Measurements from ENCODE around the gene PDZD2. TPM values are rescaled to one million over a fixed set of nuclear protein-coding genes. Genes with fewer than 3 reads are reported as not detected.

Gene PDZD2
- total RNA-seq, 1 experiment from 2014 or later = 2.1 TPM

- no peaks in the 10 kb centered on the region for H3K36me3 ChIP-seq (replicated peaks; ENCODE audit: control insufficient read depth, insufficient read depth, low read length)
- no peak for DNase-seq
- no peak overlapping the region for H3K4me3 ChIP-seq (ENCODE audit: insufficient read depth, low read depth, low read length)
- no peaks in the 10 kb centered on the region for H3K27me3 ChIP-seq (ENCODE audit: control insufficient read depth, insufficient read depth, low read length)
These were observed 205.9 kb downstream of the PDZD2 start for GRCh38 chr5:31844622-31845345.

- Histone ChIP-seq H3K4me3 (ENCODE audit: insufficient read depth, low read depth, low read length) (no peak overlapping the region), H3K36me3 (replicated peaks; ENCODE audit: control insufficient read depth, insufficient read depth, low read length) (no peaks in the 10 kb centered on the region), H3K27me3 (ENCODE audit: control insufficient read depth, insufficient read depth, low read length) (no peaks in the 10 kb centered on the region)
- DNase-seq = no peak
These were observed 206.4 kb downstream of the PDZD2 start for GRCh38 chr5:31845361-31845760.

GRCh38 chr5:31846934-31847333, 208.0 kb downstream of the PDZD2 start:
- H3K27me3 ChIP-seq (ENCODE audit: control insufficient read depth, insufficient read depth, low read length) = no peaks in the 10 kb centered on the region
- no peaks in the 10 kb centered on the region for H3K36me3 ChIP-seq (replicated peaks; ENCODE audit: control insufficient read depth, insufficient read depth, low read length)
- no peak overlapping the region for H3K4me3 ChIP-seq (ENCODE audit: insufficient read depth, low read depth, low read length)
- DNase-seq = no peak

- Histone ChIP-seq H3K27me3 (ENCODE audit: control insufficient read depth, insufficient read depth, low read length) (no peaks in the 10 kb centered on the region), H3K36me3 (replicated peaks; ENCODE audit: control insufficient read depth, insufficient read depth, low read length) (no peaks in the 10 kb centered on the region), H3K4me3 (ENCODE audit: insufficient read depth, low read depth, low read length) (no peak overlapping the region)
- no peak for DNase-seq
These were observed 208.4 kb downstream of the PDZD2 start for GRCh38 chr5:31847354-31847753.

- no peak for DNase-seq
- Histone ChIP-seq H3K27me3 (ENCODE audit: control insufficient read depth, insufficient read depth, low read length) (no peaks in the 10 kb centered on the region), H3K36me3 (replicated peaks; ENCODE audit: control insufficient read depth, insufficient read depth, low read length) (no peaks in the 10 kb centered on the region), H3K4me3 (ENCODE audit: insufficient read depth, low read depth, low read length) (no peak overlapping the region)
These were observed 212.2 kb downstream of the PDZD2 start for GRCh38 chr5:31850981-31851689.

- no peak overlapping the region for H3K4me3 ChIP-seq (ENCODE audit: insufficient read depth, low read depth, low read length)
- no peaks in the 10 kb centered on the region for H3K27me3 ChIP-seq (ENCODE audit: control insufficient read depth, insufficient read depth, low read length)
- DNase-seq = no peak
- H3K36me3 ChIP-seq (replicated peaks; ENCODE audit: control insufficient read depth, insufficient read depth, low read length) = peaks cover 3% of the 10 kb centered on the region; the same call in 1 of the 2 replicates
These were observed 214.6 kb downstream of the PDZD2 start for GRCh38 chr5:31853398-31854135.

DNA sequence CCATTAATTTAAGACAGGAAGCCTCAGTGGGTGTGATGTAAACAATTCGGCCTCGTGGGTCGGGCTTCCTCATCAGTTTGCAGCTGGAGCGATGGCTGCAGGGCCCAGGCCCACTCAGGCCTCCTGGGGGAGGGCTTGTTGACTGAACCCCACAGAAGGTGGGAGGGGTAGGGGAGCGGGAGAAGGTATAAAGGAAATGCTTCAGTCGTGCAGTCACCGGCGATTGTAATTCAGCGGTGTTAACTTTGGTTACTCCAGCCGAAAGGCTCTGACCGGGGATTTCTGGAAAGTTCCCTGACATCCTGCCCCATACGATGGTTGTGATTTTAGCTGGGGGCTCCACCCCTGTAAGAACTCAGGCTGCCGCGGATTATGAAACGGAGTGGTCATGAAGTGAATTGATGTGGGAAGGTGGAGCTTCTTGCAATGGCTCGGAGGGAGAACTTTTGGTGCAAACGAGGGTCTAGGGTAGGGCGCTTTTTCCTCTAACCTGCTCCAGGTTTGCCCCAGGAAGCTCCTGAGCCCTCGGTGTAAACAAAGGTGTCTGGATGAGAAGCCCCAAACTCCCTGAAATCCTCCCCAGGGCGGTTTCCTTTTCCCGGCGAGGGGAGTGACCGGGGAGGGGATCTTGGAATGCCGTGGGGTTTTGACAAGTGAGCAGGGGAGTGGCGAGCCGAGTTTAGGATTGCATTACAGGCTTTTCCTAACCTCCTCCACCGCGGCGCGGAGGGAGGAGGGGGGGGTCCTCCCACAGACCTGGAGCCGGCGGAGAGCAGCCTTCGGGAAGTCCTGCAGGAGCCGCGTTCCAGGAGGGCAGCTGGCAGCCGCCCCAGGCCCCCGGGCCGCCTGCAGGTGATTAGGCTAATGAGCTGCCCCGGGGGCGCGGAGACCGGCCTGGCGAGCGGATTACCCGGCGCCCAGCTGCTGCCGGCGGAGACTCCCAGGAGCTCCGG, 215.5 kb downstream of the PDZD2 start:
- DNase-seq = peak; percentile 84
- Histone ChIP-seq H3K4me3 (ENCODE audit: insufficient read depth, low read depth, low read length) (peak overlapping the region; percentile 61), H3K27me3 (ENCODE audit: control insufficient read depth, insufficient read depth, low read length) (no peaks in the 10 kb centered on the region), H3K36me3 (replicated peaks; ENCODE audit: control insufficient read depth, insufficient read depth, low read length) (peaks cover 3% of the 10 kb centered on the region; the same call in 1 of the 2 replicates)

- peak; percentile 69 for DNase-seq
- no peaks in the 10 kb centered on the region for H3K27me3 ChIP-seq (ENCODE audit: control insufficient read depth, insufficient read depth, low read length)
- H3K36me3 ChIP-seq (replicated peaks; ENCODE audit: control insufficient read depth, insufficient read depth, low read length) = peaks cover 3% of the 10 kb centered on the region; the same call in 1 of the 2 replicates
- H3K4me3 ChIP-seq (ENCODE audit: insufficient read depth, low read depth, low read length) = peak overlapping the region; percentile 61
These were observed 216.5 kb downstream of the PDZD2 start for GRCh38 chr5:31855134-31856040.

DNA sequence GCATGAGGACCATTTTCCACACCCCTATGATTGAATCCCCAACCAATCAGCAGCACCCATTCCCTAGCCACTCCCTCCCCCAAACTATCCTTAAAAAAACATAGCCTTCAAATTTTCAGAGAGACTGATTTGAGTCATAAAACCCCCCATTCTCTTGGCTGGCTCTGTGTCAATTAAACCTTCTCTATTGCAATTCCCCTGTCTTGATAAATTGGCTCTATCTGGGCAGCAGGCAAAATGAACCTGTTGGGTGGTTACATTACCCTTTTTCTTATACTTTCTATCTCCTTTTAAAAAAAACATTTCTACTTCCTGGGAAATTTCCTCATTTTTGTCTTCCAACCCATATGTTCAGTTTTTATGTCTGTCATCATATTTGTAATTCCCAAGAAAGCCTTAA, 220.2 kb downstream of the PDZD2 start:
- H3K36me3 ChIP-seq (replicated peaks; ENCODE audit: control insufficient read depth, insufficient read depth, low read length) = peaks cover 3% of the 10 kb centered on the region; the same call in 1 of the 2 replicates
- no peak overlapping the region for H3K4me3 ChIP-seq (ENCODE audit: insufficient read depth, low read depth, low read length)
- H3K27me3 ChIP-seq (ENCODE audit: control insufficient read depth, insufficient read depth, low read length) = no peaks in the 10 kb centered on the region
- no peak for DNase-seq

DNA sequence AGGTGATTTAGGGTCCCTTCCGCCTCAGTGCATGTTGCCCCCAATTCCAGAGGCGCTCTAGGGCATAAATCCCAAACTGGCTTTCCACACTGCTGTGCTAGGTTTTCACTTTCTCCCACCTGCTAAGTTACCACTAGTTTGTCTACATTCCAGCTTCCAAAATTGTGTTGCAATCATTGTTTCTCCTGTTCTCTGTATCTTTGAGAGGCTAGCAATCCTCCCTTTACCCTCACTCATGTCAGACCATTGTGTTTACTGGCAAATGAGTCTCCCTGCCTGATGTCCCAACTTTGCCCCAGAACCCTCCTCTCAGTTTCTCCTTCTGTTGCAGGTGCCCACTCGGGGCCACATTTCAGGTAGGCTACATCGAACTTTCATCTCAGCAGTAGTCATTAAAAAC, 221.3 kb downstream of the PDZD2 start:
- no peaks in the 10 kb centered on the region for H3K27me3 ChIP-seq (ENCODE audit: control insufficient read depth, insufficient read depth, low read length)
- H3K4me3 ChIP-seq (ENCODE audit: insufficient read depth, low read depth, low read length) = no peak overlapping the region
- no peak for DNase-seq
- H3K36me3 ChIP-seq (replicated peaks; ENCODE audit: control insufficient read depth, insufficient read depth, low read length) = peaks cover 3% of the 10 kb centered on the region; the same call in 1 of the 2 replicates

DNA sequence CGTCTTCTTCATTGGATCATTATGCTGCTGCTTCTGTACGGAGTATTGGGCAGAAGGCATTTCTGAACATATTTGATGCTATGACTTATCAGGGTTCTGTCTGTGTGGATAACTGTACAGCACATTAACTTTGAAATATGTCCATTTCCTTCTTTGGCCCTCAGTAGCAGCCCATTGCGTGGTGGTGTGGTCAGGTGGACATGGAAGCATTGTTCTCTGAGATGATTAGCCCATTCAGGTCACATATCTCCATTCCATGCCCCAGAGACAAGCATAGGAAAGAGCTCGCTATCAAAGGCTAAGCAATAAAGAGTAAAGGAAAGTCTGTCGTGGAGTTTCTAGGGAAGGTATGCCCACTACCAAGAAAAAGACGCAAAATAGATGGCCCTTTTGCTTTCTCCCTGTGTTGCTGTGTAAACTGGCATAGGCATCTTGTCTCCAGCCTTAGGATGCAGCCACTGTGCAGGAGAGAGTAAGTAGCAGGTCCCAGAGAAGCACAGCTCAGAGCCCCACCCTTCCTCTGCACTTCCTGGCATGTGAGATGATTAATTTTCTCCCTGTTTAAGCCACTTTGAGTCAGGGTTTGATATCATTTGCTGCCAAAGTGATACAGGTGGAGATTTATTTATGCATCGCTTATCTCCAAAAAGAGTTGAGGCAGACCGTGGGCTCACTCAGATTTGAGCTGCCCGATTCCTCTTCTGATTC, 221.9 kb downstream of the PDZD2 start:
- no peaks in the 10 kb centered on the region for H3K27me3 ChIP-seq (ENCODE audit: control insufficient read depth, insufficient read depth, low read length)
- peaks cover 3% of the 10 kb centered on the region; the same call in 1 of the 2 replicates for H3K36me3 ChIP-seq (replicated peaks; ENCODE audit: control insufficient read depth, insufficient read depth, low read length)
- no peak overlapping the region for H3K4me3 ChIP-seq (ENCODE audit: insufficient read depth, low read depth, low read length)
- no peak for DNase-seq

DNA sequence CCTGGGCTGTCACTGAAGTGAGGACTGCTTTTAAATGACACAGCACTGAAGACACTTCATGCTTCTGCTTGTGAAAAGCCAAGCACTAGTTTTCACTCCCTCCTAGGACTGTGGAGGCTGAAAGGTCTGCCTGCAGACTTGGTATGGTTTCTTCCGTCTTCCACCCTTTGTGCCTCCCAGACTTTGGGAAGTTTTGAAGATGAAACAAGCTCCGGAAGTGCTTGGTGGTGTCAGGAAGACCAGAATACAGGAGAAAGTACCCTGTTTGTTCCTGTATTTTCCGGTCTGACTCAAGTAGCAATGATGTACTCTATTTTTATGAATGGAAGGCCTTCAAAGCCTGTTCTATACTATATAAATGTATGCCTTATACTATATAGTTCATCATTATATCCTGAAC, 222.7 kb downstream of the PDZD2 start:
- no peaks in the 10 kb centered on the region for H3K27me3 ChIP-seq (ENCODE audit: control insufficient read depth, insufficient read depth, low read length)
- no peaks in the 10 kb centered on the region for H3K36me3 ChIP-seq (replicated peaks; ENCODE audit: control insufficient read depth, insufficient read depth, low read length)
- no peak for DNase-seq
- no peak overlapping the region for H3K4me3 ChIP-seq (ENCODE audit: insufficient read depth, low read depth, low read length)

- no peaks in the 10 kb centered on the region for H3K27me3 ChIP-seq (ENCODE audit: control insufficient read depth, insufficient read depth, low read length)
- H3K36me3 ChIP-seq (replicated peaks; ENCODE audit: control insufficient read depth, insufficient read depth, low read length) = no peaks in the 10 kb centered on the region
- peak; percentile 52 for DNase-seq
- H3K4me3 ChIP-seq (ENCODE audit: insufficient read depth, low read depth, low read length) = no peak overlapping the region
These were observed 225.1 kb downstream of the PDZD2 start for GRCh38 chr5:31863991-31864411.

All from H7 (cell line).